NCI-H1417 treated with DMSO at 0.1 percent for 48 hours (cell line): ENCODE measurements around the gene DSG1.
A peak's percentile ranks its signal among the peaks of the same experiment; 100 is the strongest.
"Not testable (repeated sequence)": the region's sequence is repeated elsewhere in the genome, so short reads cannot be mapped to it uniquely, and the experiment has no call there.

Experiments
- DNase-seq: peaks from one replicate; lab custom pipeline; 2025; lab: John Stamatoyannopoulos, UW

DSG1 gene

GRCh38 chr18:31317860-31318259 is at the start of gene DSG1:
Gene DSG1 (plus strand): TSS chr18:31318160. CDS start chr18:31318301, 141 bp downstream.
- no peak for DNase-seq

DNA sequence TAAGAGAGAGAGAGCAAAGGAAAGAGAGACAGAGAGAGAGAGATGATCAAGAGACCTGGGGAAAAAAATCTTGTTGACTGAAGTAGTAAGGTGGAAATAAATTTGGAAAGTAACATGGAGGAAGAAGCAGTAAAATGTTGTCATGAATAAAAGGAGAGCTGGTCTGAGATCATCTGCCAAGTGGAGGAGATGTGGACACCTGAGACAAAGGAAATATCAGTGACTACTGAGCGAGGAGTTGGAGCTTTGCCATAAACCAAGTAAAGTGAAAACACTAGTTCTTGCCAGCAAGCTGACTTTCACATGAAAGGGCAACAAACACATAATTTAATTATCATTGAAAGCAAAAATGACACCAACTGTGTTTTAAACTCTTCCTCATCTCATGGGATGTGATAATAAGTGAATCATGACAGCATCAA is 49.0 kb upstream of the DSG1 start:
- DNase-seq, result no peak

- DNase-seq, result no peak
These were observed 48.4 kb upstream of the DSG1 start for GRCh38 chr18:31269566-31269965.

DNA sequence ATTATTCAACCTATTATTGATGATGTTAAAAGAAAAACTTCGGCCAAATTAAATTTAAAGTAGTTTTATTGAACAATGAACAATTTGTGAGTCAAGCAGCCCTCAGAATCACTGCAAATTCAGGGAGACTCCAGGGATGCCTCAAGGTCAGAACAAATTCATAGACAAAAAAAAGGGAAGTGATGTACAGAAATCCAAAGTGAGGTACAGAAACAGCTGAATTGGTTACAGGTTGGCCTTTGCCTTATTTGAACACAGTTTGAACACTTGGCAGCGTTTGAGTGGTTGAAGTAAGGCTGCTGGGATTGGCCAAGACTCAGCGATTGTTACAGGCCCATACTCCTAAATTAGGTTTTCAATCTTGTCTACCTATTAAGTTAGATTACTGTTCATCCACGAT is 47.4 kb upstream of the DSG1 start:
- no peak for DNase-seq

DNA sequence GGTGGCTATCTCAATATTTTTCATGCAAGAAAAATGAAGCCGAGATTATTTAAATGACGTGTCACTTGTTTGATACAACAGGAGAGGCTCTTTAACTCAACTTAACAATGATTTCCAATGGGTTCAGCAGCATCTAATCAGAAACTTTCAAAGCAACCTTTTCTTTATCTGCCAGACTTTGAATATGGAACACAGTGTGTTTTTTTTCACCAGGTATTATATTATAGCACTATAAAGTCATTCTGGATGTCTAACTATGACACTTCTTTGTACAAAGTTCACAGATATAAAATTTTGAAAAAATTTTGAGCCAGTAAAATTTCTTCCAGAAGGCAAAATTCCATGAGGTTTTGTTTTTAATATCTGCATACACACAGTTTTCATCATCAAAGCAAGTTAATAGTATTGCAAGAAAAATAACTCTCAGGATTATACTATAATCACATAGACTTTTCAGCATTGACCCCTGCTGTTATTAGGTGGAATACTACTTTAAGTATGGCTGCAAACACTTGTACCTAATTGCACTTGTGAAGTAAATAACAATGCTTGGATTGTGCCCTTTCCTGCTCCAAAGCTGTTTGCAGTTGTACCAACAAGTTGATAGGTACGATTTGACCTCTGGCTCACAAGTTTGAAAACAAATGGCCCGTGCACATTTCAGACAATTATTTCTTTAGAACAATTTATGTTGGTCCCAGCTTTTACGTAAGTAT is 44.0 kb upstream of the DSG1 start:
- DNase-seq, result no peak

GRCh38 chr18:31274931-31275330 is 43.0 kb upstream of the DSG1 start:
- DNase-seq, result peak; percentile 17

- DNase-seq, result no peak
These were observed 42.1 kb upstream of the DSG1 start for GRCh38 chr18:31275722-31276463.

- DNase-seq, result no peak
These were observed 39.3 kb upstream of the DSG1 start for GRCh38 chr18:31278609-31279071.

DNA sequence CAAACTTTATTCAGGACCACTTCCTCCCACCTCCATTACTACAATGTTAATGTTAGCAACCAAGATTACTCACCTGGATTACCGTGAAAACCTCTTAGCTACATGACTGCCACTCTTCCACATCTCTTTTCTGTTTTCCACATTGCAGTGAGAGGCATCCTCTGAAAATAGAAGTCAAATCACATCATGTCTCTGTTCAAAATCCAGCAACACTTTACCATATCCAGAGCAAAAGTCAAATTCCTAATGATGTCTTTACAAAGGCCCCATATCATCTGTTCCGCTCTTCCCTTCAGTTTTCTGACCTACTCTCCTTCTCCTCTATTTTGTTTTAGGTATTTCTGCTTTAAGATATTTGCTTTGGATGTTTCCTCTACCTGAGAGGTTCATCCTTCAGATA is 37.5 kb upstream of the DSG1 start:
- DNase-seq, result no peak

DNA sequence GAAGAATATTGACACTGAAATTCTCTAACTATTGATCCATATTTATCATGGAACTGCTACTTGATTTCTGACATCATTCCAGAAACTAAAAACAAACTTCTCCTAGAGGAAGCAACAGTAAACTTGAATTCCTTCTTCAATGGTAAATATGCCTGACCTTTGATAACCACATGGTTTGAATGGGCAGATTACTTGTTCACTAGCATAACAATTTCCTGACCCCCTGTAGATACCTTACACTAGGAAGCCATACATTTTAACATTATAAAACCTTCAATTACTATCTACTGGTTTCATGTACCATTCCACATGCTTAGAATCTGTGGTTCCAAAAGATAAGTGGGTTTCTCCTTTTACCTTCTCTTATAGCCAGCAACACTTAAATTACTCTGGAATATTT is 36.5 kb upstream of the DSG1 start:
- no peak for DNase-seq

DNA sequence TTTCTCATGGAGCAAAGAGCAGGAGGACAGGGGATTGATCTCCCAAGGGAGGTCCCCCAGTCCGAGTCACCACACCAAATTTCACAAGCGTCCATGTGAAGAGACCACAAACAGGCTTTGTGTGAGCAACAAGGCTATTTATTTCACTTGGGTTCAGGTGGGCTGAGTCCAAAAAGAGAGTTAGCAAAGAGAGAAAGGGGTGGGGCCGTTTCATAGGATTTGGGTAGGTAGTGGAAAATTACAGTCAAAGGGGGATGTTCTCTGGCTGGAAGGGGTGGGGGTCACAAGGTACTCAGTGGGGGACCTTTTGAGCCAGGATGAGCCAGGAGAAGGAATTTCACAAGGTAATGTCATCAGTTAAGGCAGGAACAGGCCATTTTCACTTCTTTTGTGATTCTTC is 28.5 kb upstream of the DSG1 start:
- DNase-seq, result not testable (repeated sequence)

- no peak for DNase-seq
These were observed 26.3 kb upstream of the DSG1 start for GRCh38 chr18:31291688-31292087.

DNA sequence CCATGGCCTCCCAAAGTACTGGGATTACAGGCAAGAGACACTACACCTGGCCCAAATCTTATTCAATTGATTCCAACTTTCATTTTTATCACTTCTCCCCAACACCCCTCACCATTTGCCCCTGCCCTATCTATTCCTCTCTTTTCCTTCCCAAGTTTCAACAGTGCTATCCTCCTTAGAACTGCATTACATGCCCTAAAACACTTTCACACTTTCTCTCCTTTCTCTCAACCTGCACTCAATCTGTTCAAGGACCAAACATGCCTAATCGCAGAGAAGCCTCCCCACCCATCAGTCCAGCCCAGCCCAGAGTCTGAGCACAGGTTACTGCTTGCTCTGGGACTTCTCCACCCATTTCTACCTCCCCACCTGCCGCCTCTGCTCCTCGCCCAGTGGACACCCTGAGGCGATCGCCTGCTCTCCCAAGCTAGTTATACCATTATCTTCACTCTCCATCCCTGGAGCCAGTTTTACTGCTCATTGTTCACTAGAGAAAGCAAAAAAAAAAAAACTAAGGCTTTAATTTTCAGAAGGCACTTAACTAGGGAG is 23.7 kb upstream of the DSG1 start:
- DNase-seq, result no peak

DNA sequence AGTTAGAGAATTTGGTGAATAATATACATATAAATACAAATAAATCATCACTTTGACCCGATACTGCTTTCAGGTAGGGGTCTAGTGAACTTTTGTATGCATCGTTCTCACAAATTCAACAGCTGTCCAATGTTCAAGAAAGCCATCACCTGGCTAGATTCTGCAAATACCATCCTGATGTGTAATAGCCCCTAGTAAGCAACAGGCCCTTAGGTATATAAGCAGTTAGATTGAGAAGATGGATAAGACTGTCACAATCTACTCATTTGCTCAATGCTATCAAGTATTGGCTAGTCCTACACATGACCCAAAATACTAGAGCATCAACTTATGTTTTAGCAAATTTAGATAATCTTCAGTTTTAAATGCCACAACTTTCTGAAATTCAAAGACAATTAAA is 20.7 kb upstream of the DSG1 start:
- no peak for DNase-seq

DNA sequence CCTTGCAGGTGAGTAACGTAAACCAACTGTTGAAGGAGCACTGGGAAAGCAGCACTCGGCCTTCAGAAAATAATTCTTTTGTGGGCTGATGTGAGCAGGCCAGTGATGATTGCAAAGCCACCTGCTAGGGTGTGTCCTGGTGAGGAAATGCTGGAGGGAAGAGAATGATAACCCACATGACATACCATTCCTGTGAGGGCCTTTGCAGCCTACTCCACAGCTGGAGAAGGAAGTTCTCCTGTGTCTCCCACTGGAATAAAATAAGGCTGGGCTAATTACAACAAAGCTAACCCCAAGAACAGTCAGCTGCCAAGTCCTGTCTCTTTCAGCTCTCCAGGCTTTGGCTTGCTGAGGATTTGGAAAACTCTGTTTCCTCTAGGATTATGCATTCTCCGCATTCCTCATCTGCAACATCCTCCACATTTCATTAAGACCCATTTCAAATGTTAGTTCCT is 16.7 kb upstream of the DSG1 start:
- no peak for DNase-seq

GRCh38 chr18:31302991-31303390 is 15.0 kb upstream of the DSG1 start:
- DNase-seq, result no peak

GRCh38 chr18:31303771-31304170 is 14.2 kb upstream of the DSG1 start:
- DNase-seq, result no peak

DNA sequence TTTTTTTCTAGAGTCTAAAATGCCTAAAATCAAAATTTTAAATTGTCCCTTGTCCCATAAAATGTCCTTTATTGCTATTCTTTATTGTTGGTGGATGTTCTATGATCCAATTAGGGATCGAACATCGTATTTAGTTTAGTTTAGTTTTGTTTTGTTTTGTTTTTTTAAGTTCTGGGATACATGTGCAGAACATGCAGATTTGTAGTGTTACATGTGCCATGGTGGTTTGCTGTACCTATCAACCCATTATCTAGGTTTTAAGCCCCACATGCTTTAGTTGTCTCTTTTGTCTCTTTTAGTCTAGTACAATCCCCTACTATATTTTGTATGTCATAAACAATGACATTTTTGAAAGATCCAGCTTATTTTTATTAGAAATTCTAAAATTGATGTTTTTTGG is 8.8 kb upstream of the DSG1 start:
- DNase-seq, result no peak

DNA sequence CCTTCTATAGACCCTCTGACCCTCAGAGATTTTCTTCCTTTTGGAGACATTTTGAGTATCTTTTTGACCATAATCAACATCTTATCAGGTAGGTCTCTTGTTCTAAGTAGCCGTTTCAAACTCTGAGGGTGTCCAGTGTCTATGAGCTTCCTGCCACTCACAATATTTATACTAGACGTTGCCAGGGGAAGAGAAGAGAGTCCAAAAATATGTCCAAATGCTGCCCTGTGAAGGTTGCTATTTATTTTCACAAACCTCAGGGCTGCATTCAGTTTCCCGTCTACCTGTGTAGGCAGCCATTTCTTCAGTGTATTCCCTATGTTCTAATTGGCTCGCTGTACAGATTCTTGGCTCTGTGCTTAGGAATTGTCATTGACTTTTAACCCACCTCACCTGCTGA is 986 bp upstream of the DSG1 start:
- DNase-seq, result no peak

DNA sequence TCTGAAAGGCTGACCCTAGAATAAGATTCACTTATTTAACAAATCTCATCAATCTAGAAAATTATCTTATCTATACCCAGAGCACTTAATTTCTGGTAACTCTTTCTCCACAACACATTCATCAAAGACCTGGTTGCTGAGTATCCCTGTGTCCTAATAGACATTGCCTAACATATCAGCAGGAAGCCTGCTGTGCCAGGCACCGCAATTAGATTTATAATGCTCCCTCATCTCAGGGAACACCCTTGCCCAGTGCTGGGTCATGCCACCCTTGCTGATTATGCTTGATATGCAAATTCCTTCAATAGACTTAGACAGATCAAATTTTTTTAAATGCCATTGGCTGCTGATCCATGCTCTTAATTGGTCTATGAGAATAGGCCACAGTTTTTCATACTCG is 3.8 kb downstream of the DSG1 start:
- DNase-seq, result no peak

DNA sequence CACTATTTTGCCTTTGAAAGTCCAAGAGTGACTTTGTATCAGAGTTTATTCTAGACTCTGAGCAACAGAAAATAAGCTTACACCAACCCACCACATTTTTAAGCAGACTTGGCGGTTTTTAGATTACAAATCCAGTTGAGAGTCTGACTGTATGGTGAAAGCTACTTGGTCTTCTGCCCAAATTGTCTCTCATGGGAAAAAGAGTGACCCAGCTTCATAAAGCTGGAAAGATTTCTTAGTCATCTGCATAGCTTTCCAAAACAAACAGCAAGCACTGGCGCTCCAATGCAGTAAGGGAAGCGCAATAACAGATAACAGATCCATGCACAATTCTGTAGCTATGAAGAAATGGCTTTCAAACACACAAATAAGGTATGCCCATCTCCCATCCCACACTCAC is 7.1 kb downstream of the DSG1 start:
- no peak for DNase-seq

DNA sequence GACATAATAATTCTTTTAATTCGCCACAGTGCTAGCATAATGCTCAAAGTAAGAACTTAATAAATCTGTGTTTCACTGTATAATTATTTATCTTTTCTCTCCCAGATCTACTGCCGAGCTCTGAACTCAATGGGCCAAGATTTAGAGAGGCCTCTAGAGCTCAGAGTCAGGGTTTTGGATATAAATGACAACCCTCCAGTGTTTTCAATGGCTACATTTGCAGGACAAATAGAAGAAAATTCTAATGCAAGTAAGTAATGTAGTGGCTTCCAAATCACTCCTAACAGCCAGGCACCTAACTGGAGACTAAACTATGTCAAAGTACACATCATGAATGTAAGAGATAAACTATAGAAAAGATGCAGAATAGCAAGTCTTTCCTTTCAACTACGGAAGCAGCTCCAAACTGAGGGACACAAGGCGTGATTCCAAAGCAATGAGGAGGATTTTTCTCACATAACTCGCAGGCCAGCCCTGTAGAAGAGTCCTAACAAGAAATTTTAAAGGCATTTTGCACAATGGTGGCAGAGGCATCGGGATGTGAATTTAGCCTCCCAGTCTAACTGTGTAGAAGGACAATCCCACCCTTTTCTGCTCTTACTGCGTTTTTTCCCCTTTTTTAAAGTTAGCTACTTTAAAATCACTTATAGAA is 12.0 kb downstream of the DSG1 start:
- DNase-seq, result no peak

- no peak for DNase-seq
These were observed 25.5 kb downstream of the DSG1 start for GRCh38 chr18:31343454-31343853.
